Breast epithelium (tissue), 4 donors: ENCODE measurements around the gene RDH13. TPM values are rescaled to one million over a fixed set of nuclear protein-coding genes. Genes with fewer than 3 reads are reported as not detected.

Experiments used
- DNase-seq, 2 donors: peaks; one replicate each; pipeline ENCODE4 v3.0.0-alpha.2; 2019; ENCODE audit warnings: low spot score in 2 of 2
- H3K27ac ChIP-seq, 2 donors: fragments of 200-600 bp; sonication (generic) in 1 of 2; one replicate each; pipeline ENCODE4 v1.5.1; 2016 to 2019; ENCODE audit warnings: mild to moderate bottlenecking in 1 of 2
- H3K27me3 ChIP-seq, 2 donors: fragments of 200-600 bp; sonication (generic) in 1 of 2; one replicate each; pipeline versions ENCODE4 v1.5.1 to v1.6.0; 2017 to 2019; ENCODE audit warnings: control low read depth in 1 of 2, mild to moderate bottlenecking in 1 of 2
- H3K36me3 ChIP-seq: fragments of 200-600 bp; one replicate; pipeline ENCODE4 v1.5.1; 2019
- H3K4me1 ChIP-seq, 2 donors: fragments of 200-600 bp; sonication (generic); one replicate each; pipeline ENCODE4 v1.5.1; 2016 to 2019; ENCODE audit warnings: control low read depth in 1 of 2
- H3K4me3 ChIP-seq, 3 donors: fragments of 200-600 bp; sonication (generic); 1 replicate in 2 of 3; 2 replicates in 1 of 3; pipeline ENCODE4 v1.5.1; 2016 to 2019; ENCODE audit warnings: mild to moderate bottlenecking in 3 of 3, moderate library complexity in 2 of 3
- H3K9me3 ChIP-seq, 2 donors: fragments of 200-600 bp; sonication (generic) in 1 of 2; one replicate each; pipeline ENCODE4 v1.5.1; 2016 to 2019; ENCODE audit warnings: control low read depth in 1 of 2
- POLR2A ChIP-seq: fragments of 450-650 bp; IDR thresholded peaks from one replicate; pipeline ENCODE4 v1.6.1; 2016; ENCODE audit warnings: antibody characterized with exemption, mild to moderate bottlenecking, moderate library complexity
- POLR2AphosphoS5 ChIP-seq, 3 donors: sonication (generic); formaldehyde crosslinking; IDR thresholded peaks; one replicate each; pipeline ENCODE4 v1.6.1; 2017; ENCODE audit warnings: antibody characterized with exemption in 3 of 3
- intact Hi-C: fragments of 100-400 bp; cut with DNase I; formaldehyde crosslinking; loops from one replicate; pipeline ENCODE4 v1.15.1; 2023; ENCODE audit warnings: low total_unique reads
- total RNA-seq, 3 donors: library from RNA; depleted of rRNA; stranded (reverse); fragments of >200 nt; gene quantifications; one replicate each; pipeline ENCODE4 v1.1.0, GENCODE V29; 2016
- TF ChIP-seq, protein P1 (sequence below), 3 donors: fragments of 450-650 bp; IDR thresholded peaks; one replicate each; pipeline ENCODE4 v1.5.1; 2016 to 2017; ENCODE audit warnings: antibody characterized with exemption in 3 of 3, mild to moderate bottlenecking in 3 of 3, moderate library complexity in 3 of 3

RDH13 gene
- total RNA-seq, 3 donors from 2014 or later = 11.4 to 33.4 (median 22.3) TPM

DNA sequence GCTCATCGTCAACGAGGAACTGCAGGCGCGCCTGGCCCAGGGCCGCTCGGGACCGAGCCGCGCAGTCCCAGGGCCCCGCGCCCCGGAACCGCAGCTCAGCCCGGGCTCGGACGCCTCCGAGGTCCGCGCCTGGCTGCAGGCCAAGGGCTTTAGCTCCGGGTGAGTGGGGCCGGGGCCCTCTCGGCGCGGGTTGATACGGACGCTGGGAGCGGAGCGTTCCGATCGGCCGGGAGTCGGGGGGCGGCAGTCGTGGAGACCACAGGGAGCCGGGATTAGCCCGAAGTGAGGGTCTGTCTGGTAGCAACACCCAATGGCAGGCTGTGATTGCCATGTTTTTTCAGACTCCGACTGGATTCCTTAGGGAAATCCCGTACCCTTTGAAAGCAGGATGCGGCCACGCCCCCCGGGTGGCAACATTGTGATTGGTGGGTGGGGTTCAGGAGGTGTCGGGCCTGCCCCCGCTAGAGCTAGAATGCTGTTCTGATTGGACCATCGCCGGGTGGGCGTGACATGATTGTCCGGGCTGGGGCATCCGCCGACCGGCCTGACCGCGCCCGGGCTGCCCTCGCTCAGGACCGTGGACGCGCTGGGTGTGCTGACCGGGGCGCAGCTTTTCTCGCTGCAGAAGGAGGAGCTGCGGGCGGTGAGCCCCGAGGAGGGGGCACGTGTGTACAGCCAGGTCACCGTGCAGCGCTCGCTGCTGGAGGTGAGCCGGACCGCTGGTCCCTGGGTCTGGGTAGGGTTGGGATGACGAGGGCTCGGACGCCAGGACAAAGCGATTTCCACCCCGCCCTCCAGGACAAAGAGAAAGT lies 24.0 kb upstream of the RDH13 start:
- H3K27me3 ChIP-seq = peaks cover 4 to 16% of the 10 kb centered on the region in 2 donors
- DNase-seq = peak; percentile 83 to 85
- peak overlapping the region; percentile 34 to 67 (median 45) for H3K4me3 ChIP-seq
- H3K27ac ChIP-seq = no peak overlapping the region
- intact Hi-C loops = no loop called here
- peaks cover 6% of the 10 kb centered on the region for H3K36me3 ChIP-seq
- TF ChIP-seq, protein P1, sequence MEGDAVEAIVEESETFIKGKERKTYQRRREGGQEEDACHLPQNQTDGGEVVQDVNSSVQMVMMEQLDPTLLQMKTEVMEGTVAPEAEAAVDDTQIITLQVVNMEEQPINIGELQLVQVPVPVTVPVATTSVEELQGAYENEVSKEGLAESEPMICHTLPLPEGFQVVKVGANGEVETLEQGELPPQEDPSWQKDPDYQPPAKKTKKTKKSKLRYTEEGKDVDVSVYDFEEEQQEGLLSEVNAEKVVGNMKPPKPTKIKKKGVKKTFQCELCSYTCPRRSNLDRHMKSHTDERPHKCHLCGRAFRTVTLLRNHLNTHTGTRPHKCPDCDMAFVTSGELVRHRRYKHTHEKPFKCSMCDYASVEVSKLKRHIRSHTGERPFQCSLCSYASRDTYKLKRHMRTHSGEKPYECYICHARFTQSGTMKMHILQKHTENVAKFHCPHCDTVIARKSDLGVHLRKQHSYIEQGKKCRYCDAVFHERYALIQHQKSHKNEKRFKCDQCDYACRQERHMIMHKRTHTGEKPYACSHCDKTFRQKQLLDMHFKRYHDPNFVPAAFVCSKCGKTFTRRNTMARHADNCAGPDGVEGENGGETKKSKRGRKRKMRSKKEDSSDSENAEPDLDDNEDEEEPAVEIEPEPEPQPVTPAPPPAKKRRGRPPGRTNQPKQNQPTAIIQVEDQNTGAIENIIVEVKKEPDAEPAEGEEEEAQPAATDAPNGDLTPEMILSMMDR (IDR thresholded peaks at IDR 0.05) = no peak
- peak in 1 of 3 donors; percentile 14 for TF ChIP-seq POLR2AphosphoS5 (IDR thresholded peaks at IDR 0.05)
- H3K9me3 ChIP-seq = no peaks in the 10 kb centered on the region
- peaks cover 0 to 6% of the 10 kb centered on the region in 2 donors for H3K4me1 ChIP-seq

DNA sequence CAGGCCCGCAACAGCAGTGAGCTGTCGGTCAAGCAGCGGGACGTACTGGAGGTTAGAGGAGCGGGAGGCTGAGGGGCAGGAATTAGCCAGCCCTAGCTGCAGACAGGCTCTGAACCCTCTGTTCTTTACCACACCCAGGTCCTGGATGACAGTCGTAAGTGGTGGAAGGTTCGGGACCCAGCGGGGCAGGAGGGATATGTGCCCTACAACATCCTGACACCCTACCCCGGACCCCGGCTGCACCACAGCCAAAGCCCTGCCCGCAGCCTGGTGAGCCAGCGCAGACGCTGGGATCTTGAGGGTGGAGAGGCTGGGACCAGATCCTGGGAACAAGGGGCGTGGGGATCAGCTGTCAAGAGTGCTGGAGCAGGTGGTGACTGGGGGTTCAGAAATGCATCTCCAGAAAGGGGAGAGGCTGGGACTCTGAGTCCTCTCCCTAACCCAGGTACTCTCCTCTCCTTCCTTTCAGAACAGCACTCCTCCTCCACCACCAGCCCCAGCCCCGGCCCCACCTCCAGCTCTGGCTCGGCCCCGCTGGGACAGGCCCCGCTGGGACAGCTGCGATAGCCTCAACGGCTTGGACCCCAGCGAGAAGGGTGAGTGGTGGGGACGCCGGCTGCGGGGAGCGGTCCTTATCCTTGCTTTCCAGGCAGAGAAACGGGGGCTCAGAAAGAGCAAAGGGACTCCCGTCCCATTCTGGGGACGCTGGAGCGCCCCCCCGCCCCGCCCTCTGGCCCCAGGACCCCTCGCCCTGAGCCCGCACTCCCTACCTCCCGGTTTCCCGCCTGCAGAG lies 23.2 kb upstream of the RDH13 start:
- H3K27me3 ChIP-seq = peaks cover 4 to 17% of the 10 kb centered on the region in 2 donors

DNA sequence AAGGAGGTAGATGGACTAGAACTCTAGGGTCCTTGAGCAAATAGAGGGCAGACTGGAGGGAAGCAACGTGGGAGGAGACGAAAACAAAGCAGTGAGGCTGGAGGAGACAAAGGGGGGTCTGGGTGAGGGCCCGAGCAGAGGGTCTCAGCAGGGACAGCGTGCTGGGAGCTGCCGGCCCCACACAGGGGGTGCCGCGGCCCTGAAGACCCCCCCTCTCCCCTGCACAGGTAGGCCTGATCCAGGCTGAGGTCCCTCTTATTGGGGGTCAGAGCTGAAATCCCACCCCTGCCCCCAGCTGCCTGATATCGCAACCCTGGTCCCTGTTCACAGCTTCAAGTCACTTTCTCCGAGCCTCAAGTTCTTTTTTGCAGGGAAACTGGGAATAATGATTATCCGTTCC lies 21.5 kb upstream of the RDH13 start:
- H3K4me1 ChIP-seq = peaks cover 0 to 6% of the 10 kb centered on the region in 2 donors
- no peaks in the 10 kb centered on the region for H3K9me3 ChIP-seq
- DNase-seq = no peak
- TF ChIP-seq POLR2A (no peak), POLR2AphosphoS5 (IDR thresholded peaks at IDR 0.05) (no peak)
- TF ChIP-seq, protein P1 (IDR thresholded peaks at IDR 0.05) = no peak
- H3K36me3 ChIP-seq = no peaks in the 10 kb centered on the region
- no peak overlapping the region for H3K4me3 ChIP-seq
- peaks cover 4 to 17% of the 10 kb centered on the region in 2 donors for H3K27me3 ChIP-seq
- intact Hi-C loops = no loop called here
- no peak overlapping the region for H3K27ac ChIP-seq

More for the DNA sequence above, 23.2 kb upstream of the RDH13 start:
- no peaks in the 10 kb centered on the region for H3K9me3 ChIP-seq
- no peak overlapping the region for H3K27ac ChIP-seq
- no peak for DNase-seq
- H3K4me3 ChIP-seq = peak overlapping the region; percentile 34 to 67 (median 45)
- intact Hi-C loops = no loop called here
- H3K36me3 ChIP-seq = peaks cover 1% of the 10 kb centered on the region
- TF ChIP-seq POLR2A (no peak), POLR2AphosphoS5 (IDR thresholded peaks at IDR 0.05) (no peak)
- TF ChIP-seq, protein P1 (IDR thresholded peaks at IDR 0.05) = no peak
- H3K4me1 ChIP-seq = peaks cover 0 to 6% of the 10 kb centered on the region in 2 donors

DNA sequence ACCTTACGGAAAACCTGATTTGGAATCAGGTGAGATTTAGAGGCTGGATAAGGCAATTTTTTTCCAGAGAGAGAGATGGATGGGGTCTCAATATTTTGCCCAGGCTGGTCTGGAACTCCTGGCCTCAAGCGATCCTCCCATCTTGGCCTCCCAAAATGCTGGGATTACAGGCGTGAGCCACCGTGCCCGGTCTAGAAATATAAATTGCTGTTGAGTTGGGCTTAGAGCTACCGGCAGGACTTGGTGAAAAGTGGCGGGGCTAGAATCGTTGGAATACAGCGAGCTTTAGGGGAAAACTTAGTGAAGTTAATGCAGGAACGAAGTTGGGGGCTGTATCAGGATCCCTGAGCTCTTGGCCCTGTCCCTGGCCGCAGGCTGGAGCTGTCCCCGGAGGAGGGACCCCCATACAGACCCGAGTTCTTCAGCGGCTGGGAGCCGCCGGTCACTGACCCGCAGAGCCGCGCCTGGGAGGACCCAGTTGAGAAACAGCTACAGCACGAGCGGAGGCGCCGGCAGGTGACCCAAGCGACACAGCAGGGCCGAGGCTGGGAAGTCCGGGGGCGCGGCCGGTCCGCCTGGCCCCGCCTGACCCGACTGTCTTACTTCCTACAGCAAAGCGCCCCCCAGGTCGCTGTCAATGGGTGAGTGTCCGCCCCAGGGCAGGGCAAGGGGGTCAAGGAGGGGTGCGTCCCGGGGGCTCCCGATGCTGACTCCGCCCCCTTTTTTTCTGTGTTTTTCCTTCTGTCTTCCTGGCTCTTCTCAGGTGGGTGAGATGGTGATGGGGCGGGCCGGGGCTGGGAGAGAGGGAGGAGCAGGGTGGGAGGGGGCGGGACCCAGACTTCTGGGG lies 20.3 kb upstream of the RDH13 start:
- Histone ChIP-seq H3K9me3 (no peaks in the 10 kb centered on the region), H3K27ac (no peak overlapping the region), H3K36me3 (no peaks in the 10 kb centered on the region), H3K27me3 (peaks cover 4 to 17% of the 10 kb centered on the region in 2 donors), H3K4me3 (no peak overlapping the region), H3K4me1 (peaks cover 0 to 6% of the 10 kb centered on the region in 2 donors)
- DNase-seq = no peak
- intact Hi-C loops = no loop called here
- TF ChIP-seq, protein P1 (IDR thresholded peaks at IDR 0.05) = no peak
- no peak for TF ChIP-seq POLR2AphosphoS5 (IDR thresholded peaks at IDR 0.05)
- TF ChIP-seq POLR2A = no peak
